GM12878 (cell line): Measurements from ENCODE around the gene USH2A.

Source experiments
- CEBPB ChIP-seq, 2 experiments: fragments of 150-350 bp in 1 of 2; IDR thresholded peaks; 2 replicates each; pipeline ENCODE4 v1.6.1; 2012 to 2014; ENCODE audit warnings: low read depth in 2 of 2, low read length in 2 of 2, borderline replicate concordance in 1 of 2, inconsistent platforms in 1 of 2
- CTCF ChIP-seq, 3 experiments: IDR thresholded peaks in 2 of 3; conservative IDR thresholded peaks in 1 of 3; 2 replicates each; pipeline ENCODE4 v1.5.1; 2011; ENCODE audit warnings: low read depth in 3 of 3, low read length in 3 of 3, mild to moderate bottlenecking in 3 of 3, control low read depth in 2 of 3, moderate library complexity in 2 of 3, inconsistent platforms in 1 of 3, mixed read lengths in 1 of 3; ENCODE audit not compliant: control insufficient read depth in 2 of 3, insufficient read depth in 1 of 3; ENCODE audit errors: extremely low read depth in 1 of 3
- EP300 ChIP-seq, 2 experiments: fragments of 150-350 bp in 1 of 2; IDR thresholded peaks; 2 replicates each; pipeline ENCODE4 v1.6.1; 2011 to 2012; ENCODE audit warnings: low read depth in 2 of 2, low read length in 2 of 2, borderline replicate concordance in 1 of 2, improper control_type of control experiment in 1 of 2, inconsistent platforms in 1 of 2; ENCODE audit not compliant: control insufficient read depth in 1 of 2
- TCF12 ChIP-seq: IDR thresholded peaks from 2 replicates; pipeline ENCODE4 v1.6.1; 2011; ENCODE audit warnings: low read depth, mild to moderate bottlenecking, low read length
- ZNF592 ChIP-seq: fragments of 450-650 bp; IDR thresholded peaks from 2 replicates; pipeline ENCODE4 v1.6.1; 2017; ENCODE audit warnings: mild to moderate bottlenecking, moderate library complexity

GRCh38 chr1:215608646-215609045 is 814.6 kb downstream of the USH2A start:
- no peak for TF ChIP-seq TCF12
- TF ChIP-seq CEBPB (IDR thresholded peaks at IDR 0.05; ENCODE audit: borderline replicate concordance in 1 of 2, low read depth in 2 of 2, low read length in 2 of 2) = no peak
- no peak for TF ChIP-seq ZNF592
- no peak for TF ChIP-seq EP300 (IDR thresholded peaks at IDR 0.05; ENCODE audit: borderline replicate concordance in 1 of 2, control insufficient read depth in 1 of 2, low read depth in 2 of 2, low read length in 2 of 2)
- no peak for TF ChIP-seq CTCF (IDR thresholded peaks at IDR 0.05 in 2 of 3, conservative IDR thresholded peaks at IDR 0.05 in 1 of 3; ENCODE audit: control insufficient read depth in 2 of 3, extremely low read depth in 1 of 3, insufficient read depth in 1 of 3, low read depth in 3 of 3, low read length in 3 of 3)
